ENCODE data around the gene SRCIN1.

- TF ChIP-seq POLR2A (IDR thresholded peaks at IDR 0.05) (no peak), CTCF (IDR thresholded peaks at IDR 0.05 in 4 of 5, conservative IDR thresholded peaks at IDR 0.05 in 1 of 5) (no peak)
These were observed 31.0 kb downstream of the SRCIN1 start for GRCh38 chr17:38574712-38575111.

Data from gastrocnemius medialis (tissue), 4 donors.